ENCODE data around the gene PIP5KL1.

Gene PIP5KL1

DNA sequence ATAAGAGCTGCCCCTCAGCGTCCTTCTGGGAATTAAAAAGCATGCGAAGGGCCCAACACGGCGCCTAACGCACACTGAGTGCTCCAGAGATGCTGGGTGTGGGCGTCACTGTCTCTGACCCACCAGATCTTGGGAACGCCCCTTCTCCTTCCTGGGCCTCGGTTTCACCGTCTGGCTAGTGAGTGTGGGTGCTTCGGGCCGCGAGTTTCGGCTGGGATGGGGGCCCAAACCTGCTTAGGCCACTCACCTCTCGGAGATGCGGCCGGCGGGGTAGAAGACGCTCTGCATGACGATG is 3.7 kb downstream of the PIP5KL1 start:
- H3K4me3 Mint-ChIP-seq = peak overlapping the region; percentile 56
- H3K27me3 Mint-ChIP-seq = peaks cover 90% of the 10 kb centered on the region
- no peaks in the 10 kb centered on the region for H3K36me3 Mint-ChIP-seq
- peaks cover 39% of the 10 kb centered on the region for H3K4me1 Mint-ChIP-seq
- no peak overlapping the region for H3K27ac Mint-ChIP-seq
- no peak for DNase-seq
- CTCF ChIA-PET = no interaction called here
- H3K9me3 Mint-ChIP-seq = no peaks in the 10 kb centered on the region

DNA sequence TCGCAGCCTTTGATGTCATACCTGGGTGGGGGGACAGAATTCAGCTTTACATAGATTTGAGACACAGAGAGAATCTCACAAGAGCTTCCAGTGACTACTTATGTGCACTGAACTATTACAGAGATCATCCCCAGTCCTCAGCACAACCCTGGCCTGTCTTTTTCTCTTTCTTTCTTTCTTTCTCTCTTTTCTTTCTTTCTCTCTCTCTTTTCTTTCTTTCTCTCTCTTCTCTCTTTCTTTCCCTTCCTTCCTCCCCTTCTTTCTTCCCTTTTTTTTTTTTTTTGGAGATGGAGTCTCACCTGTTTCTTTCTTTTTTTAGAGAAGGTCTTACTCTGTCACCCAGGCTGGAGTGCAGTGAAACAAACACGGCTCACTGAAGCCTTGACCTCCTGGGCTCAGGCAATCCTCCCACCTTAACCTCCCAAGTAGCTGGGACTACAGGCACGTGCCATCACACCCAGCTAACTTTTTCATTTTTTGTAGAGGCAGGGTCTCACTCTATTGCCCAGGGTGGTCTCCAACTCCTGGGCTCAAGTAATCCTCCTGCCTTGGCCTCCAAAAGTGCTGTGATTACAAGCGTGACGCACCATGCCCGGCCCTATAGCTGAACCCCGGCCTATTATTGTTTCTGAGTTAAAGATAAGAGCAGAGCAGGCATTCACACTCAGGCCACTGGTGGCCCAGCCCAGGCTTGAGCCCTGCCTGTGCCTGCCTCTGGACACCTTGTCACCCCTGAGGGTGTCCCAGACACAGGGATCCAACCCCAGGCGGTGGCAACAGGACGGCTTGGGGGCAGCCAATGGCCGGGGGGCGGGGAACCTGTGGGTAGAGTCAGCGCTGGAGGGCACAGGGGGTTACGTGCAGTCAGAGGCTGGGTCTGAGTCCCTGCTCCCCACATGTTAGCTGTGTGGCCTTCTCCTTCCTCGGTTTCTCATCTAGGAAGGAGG is 4.3 kb downstream of the PIP5KL1 start:
- Mint-ChIP-seq H3K9me3 (no peaks in the 10 kb centered on the region), H3K36me3 (no peaks in the 10 kb centered on the region), H3K4me1 (peaks cover 40% of the 10 kb centered on the region), H3K27ac (no peak overlapping the region), H3K27me3 (peaks cover 89% of the 10 kb centered on the region), H3K4me3 (peak overlapping the region; percentile 56)
- CTCF ChIA-PET = no interaction called here
- no peak for DNase-seq

- CTCF ChIA-PET = interaction anchor here (1.0 to 1.2 kb wide), 3 partner anchors 55 to 190 kb away, joined by 3 to 9 read pairs (median 3); partner anchors contain the start of gene TOR2A
- Mint-ChIP-seq H3K9me3 (no peaks in the 10 kb centered on the region), H3K27me3 (peaks cover 90% of the 10 kb centered on the region), H3K4me1 (peaks cover 40% of the 10 kb centered on the region), H3K4me3 (no peak overlapping the region), H3K27ac (no peak overlapping the region), H3K36me3 (no peaks in the 10 kb centered on the region)
- no peak for DNase-seq
Measured at GRCh38 chr9:127924736-127925444, 5.7 kb downstream of the PIP5KL1 start.

DNA sequence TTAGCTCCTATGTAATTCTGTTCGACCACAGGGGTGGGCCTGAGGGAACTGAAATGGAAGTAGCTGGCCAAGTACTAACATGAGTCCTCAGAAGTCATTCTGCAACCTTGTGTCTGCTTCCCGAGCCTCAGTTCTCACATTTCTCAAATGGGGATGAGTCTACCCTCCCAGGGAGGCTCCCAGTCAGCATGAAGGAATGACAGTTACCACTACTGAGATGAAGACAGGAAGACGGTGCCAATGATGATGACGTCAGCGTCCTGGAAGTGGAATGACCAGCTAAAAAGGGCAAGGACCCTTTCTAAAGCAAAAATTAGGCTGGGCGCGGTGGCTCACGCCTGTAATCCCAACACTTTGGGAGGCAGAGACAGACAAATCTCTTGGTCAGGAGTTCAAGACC is 6.8 kb downstream of the PIP5KL1 start:
- H3K27ac Mint-ChIP-seq = peak overlapping the region; percentile 19
- CTCF ChIA-PET = interaction anchor here (0.8 to 3.3 kb wide), 4 partner anchors 54 to 333 kb away, joined by 3 to 33 read pairs (median 3); partner anchors contain the start of gene TOR2A

GRCh38 chr9:127923046-127923445 is 7.5 kb downstream of the PIP5KL1 start:
- Mint-ChIP-seq H3K27me3 (peaks cover 72% of the 10 kb centered on the region), H3K4me1 (peaks cover 41% of the 10 kb centered on the region), H3K9me3 (no peaks in the 10 kb centered on the region), H3K36me3 (no peaks in the 10 kb centered on the region), H3K27ac (no peak overlapping the region), H3K4me3 (no peak overlapping the region)
- no peak for DNase-seq
- CTCF ChIA-PET = interaction anchor here (0.7 to 3.3 kb wide), 3 partner anchors 63 to 188 kb away, joined by 3 to 33 read pairs (median 3); partner anchors contain the start of gene TOR2A

More for the DNA sequence above, 6.8 kb downstream of the PIP5KL1 start:
- H3K4me1 Mint-ChIP-seq = peaks cover 41% of the 10 kb centered on the region
- no peaks in the 10 kb centered on the region for H3K36me3 Mint-ChIP-seq
- DNase-seq = no peak
- no peak overlapping the region for H3K4me3 Mint-ChIP-seq
- no peaks in the 10 kb centered on the region for H3K9me3 Mint-ChIP-seq
- peaks cover 79% of the 10 kb centered on the region for H3K27me3 Mint-ChIP-seq

GRCh38 chr9:127921557-127922120 is 8.9 kb downstream of the PIP5KL1 start:
- peaks cover 43% of the 10 kb centered on the region for H3K4me1 Mint-ChIP-seq
- H3K9me3 Mint-ChIP-seq = no peaks in the 10 kb centered on the region
- peak; percentile 82 for DNase-seq
- H3K36me3 Mint-ChIP-seq = no peaks in the 10 kb centered on the region
- H3K27me3 Mint-ChIP-seq = peaks cover 57% of the 10 kb centered on the region
- H3K4me3 Mint-ChIP-seq = peak overlapping the region; percentile 44
- CTCF ChIA-PET = interaction anchor here (0.5 to 3.5 kb wide), 37 partner anchors 8 to 697 kb away, joined by 3 to 33 read pairs (median 5); partner anchors contain the start of genes AK1, PIP5KL1, SH2D3C and TOR2A
- H3K27ac Mint-ChIP-seq = no peak overlapping the region

- Mint-ChIP-seq H3K4me1 (peaks cover 47% of the 10 kb centered on the region), H3K36me3 (no peaks in the 10 kb centered on the region), H3K9me3 (no peaks in the 10 kb centered on the region), H3K4me3 (no peak overlapping the region), H3K27me3 (peaks cover 49% of the 10 kb centered on the region), H3K27ac (no peak overlapping the region)
- CTCF ChIA-PET = interaction anchor here (0.5 to 3.5 kb wide), 38 partner anchors 9 to 696 kb away, joined by 3 to 33 read pairs (median 4); partner anchors contain the start of genes AK1, PIP5KL1, SH2D3C and TOR2A
- no peak for DNase-seq
Measured at GRCh38 chr9:127920794-127921193, 9.8 kb downstream of the PIP5KL1 start.

DNA sequence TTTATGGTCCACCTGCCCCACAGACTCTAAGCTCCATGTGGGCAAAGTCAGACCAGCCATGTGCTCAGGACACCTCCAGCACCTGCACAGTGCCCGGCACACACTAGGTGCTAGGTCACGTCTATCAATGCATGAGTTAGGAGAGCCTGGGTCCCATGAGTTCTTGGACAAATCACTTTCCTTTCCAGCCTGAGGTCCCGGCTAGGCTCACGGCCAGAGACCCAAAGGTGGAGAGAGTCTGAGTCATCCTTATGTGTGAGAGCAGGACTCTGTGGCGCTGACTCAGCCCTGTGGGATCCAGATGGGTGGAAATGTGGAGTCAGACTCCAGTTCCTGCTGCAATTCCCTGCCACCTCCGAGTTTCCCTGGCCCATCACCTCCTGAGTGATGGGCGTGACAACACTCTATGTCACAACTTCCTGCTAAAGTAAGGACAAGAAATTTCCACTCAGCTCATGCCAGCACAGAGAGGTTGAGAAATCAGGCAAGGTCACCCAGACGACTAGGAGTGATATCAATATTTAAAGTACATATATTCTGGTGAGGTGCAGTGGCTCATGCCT is 11.2 kb downstream of the PIP5KL1 start:
- Mint-ChIP-seq H3K9me3 (no peaks in the 10 kb centered on the region), H3K4me1 (peaks cover 61% of the 10 kb centered on the region), H3K36me3 (no peaks in the 10 kb centered on the region), H3K4me3 (no peak overlapping the region), H3K27ac (no peak overlapping the region), H3K27me3 (peaks cover 34% of the 10 kb centered on the region)
- no peak for DNase-seq
- CTCF ChIA-PET = interaction anchor here (1.0 to 3.5 kb wide), 8 partner anchors 8 to 416 kb away, joined by 3 to 21 read pairs (median 3); no protein-coding TSS in a partner anchor

- H3K27ac Mint-ChIP-seq = no peak overlapping the region
- peaks cover 67% of the 10 kb centered on the region for H3K4me1 Mint-ChIP-seq
Measured at GRCh38 chr9:127918183-127919107, 12.1 kb downstream of the PIP5KL1 start.

GRCh38 chr9:127917603-127918002 is 13.0 kb downstream of the PIP5KL1 start:
- peaks cover 18% of the 10 kb centered on the region for H3K27me3 Mint-ChIP-seq
- H3K27ac Mint-ChIP-seq = no peak overlapping the region
- no peak for DNase-seq
- peaks cover 11% of the 10 kb centered on the region for H3K36me3 Mint-ChIP-seq
- peaks cover 73% of the 10 kb centered on the region for H3K4me1 Mint-ChIP-seq
- CTCF ChIA-PET = interaction anchor here (1.2 to 3.2 kb wide), 5 partner anchors 13 to 183 kb away, joined by 3 to 13 read pairs (median 7); partner anchors contain the start of genes CDK9 and TOR2A
- peak overlapping the region; percentile 21 for H3K4me3 Mint-ChIP-seq
- H3K9me3 Mint-ChIP-seq = no peaks in the 10 kb centered on the region

More at GRCh38 chr9:127918183-127919107, 12.1 kb downstream of the PIP5KL1 start:
- H3K4me3 Mint-ChIP-seq = no peak overlapping the region
- CTCF ChIA-PET = interaction anchor here (1.2 to 3.5 kb wide), 6 partner anchors 13 to 183 kb away, joined by 3 to 21 read pairs (median 6); partner anchors contain the start of genes CDK9 and TOR2A
- H3K27me3 Mint-ChIP-seq = peaks cover 26% of the 10 kb centered on the region
- H3K9me3 Mint-ChIP-seq = no peaks in the 10 kb centered on the region
- peaks cover 6% of the 10 kb centered on the region for H3K36me3 Mint-ChIP-seq
- DNase-seq = no peak

DNA sequence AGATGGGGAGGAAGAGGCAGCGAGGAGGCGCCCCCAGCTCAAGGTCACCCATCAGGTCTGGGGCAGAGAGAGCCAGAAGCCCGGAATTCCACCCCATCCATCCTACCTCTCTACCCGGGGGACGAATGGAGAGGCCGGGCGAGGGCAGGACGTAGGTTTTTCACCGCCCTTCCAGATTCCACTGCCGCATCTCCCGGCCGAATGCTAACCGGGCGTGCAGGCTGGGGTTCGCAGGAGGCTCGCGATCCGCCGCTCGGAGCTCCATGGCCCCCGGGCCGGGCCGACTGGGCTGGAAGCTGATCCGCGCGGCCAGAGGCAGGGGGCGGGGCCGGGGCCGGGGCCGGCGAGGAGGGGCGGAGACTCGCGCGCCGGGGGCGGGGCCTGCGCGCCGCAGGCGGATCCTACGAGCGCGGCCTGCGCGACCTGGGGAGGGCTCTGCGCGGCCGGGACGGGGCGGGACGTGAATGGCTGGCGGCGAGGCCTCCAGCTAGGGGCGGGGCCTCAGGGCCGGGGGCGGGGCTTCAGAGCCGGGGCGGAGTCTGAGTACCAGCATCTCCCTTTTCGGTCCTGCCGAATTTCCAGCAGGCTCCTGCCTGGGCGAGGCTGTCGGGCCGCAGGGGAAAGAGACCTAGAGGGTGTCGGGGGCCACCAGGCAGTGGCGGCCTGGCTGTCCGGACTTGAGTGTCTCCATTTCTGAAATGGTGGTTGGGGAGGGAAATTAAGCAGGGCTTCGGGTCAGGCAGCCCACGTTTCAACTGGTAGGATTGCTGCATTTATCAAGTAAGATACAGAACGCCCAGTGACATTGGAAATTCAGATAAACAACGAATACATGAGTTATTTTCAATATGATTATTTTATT is 13.6 kb downstream of the PIP5KL1 start, which contains the start of gene ST6GALNAC4:
Gene ST6GALNAC4 (minus strand): TSS at position 322 of the 862 bp plus-strand sequence. CDS start 622 bp downstream, outside the sequence.
- Mint-ChIP-seq H3K4me1 (peaks cover 77% of the 10 kb centered on the region), H3K4me3 (peak within 1 kb of the TSS; percentile 73), H3K36me3 (peaks cover 14% of the 10 kb centered on the region), H3K27me3 (peaks cover 13% of the 10 kb centered on the region), H3K27ac (peak within 1 kb of the TSS; percentile 88), H3K9me3 (no peaks in the 10 kb centered on the region)
- CTCF ChIA-PET = interaction anchor here (0.6 to 3.2 kb wide), 7 partner anchors 11 to 182 kb away, joined by 3 to 13 read pairs (median 4); partner anchors contain the start of genes CDK9 and TOR2A
- peak; percentile 97 for DNase-seq

Measured in activated naive CD4-positive, alpha-beta T cell treated with anti-CD3 and anti-CD28 coated beads, Interleukin-2, amount 10 ng/mL, durations not matched to agents 7 days and 5 days (primary cell).